ENCODE results near the gene EFHC2.

The EFHC2 gene

GRCh38 chrX:44282753-44283152 lies 60.7 kb downstream of the EFHC2 start:
- TF ChIP-seq CSDC2 (CRISPR knock-in tag; IDR thresholded peaks at IDR 0.05) (no peak), ZNF8 (CRISPR knock-in tag; IDR thresholded peaks at IDR 0.05) (no peak), ZFP30 (CRISPR knock-in tag; IDR thresholded peaks at IDR 0.05) (no peak), TCF4 (CRISPR knock-in tag; IDR thresholded peaks at IDR 0.05; ENCODE audit: borderline replicate concordance) (no peak), CSRNP3 (CRISPR knock-in tag; IDR thresholded peaks at IDR 0.05) (no peak), ARNTL (CRISPR knock-in tag; IDR thresholded peaks at IDR 0.05; ENCODE audit: borderline replicate concordance, low read depth) (no peak), ZNF70 (CRISPR knock-in tag; IDR thresholded peaks at IDR 0.05) (no peak), ISL1 (CRISPR knock-in tag; IDR thresholded peaks at IDR 0.05) (no peak), TOX (CRISPR knock-in tag; IDR thresholded peaks at IDR 0.05; ENCODE audit: borderline replicate concordance) (no peak)
- TF ChIP-seq, protein P1, sequence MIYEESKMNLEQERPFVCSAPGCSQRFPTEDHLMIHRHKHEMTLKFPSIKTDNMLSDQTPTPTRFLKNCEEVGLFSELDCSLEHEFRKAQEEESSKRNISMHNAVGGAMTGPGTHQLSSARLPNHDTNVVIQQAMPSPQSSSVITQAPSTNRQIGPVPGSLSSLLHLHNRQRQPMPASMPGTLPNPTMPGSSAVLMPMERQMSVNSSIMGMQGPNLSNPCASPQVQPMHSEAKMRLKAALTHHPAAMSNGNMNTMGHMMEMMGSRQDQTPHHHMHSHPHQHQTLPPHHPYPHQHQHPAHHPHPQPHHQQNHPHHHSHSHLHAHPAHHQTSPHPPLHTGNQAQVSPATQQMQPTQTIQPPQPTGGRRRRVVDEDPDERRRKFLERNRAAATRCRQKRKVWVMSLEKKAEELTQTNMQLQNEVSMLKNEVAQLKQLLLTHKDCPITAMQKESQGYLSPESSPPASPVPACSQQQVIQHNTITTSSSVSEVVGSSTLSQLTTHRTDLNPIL (CRISPR knock-in tag; IDR thresholded peaks at IDR 0.05; ENCODE audit: low read depth), result no peak
- no peak; the same call in 2 of the 3 replicates for ATAC-seq

GRCh38 chrX:44280116-44280515 lies 63.4 kb downstream of the EFHC2 start:
- TF ChIP-seq GLIS3 (CRISPR knock-in tag; IDR thresholded peaks at IDR 0.05), result no peak
- TF ChIP-seq ZNF8 (CRISPR knock-in tag; IDR thresholded peaks at IDR 0.05), result no peak
- no peak for TF ChIP-seq RARB (CRISPR knock-in tag; IDR thresholded peaks at IDR 0.05)
- TF ChIP-seq ZNF70 (CRISPR knock-in tag; IDR thresholded peaks at IDR 0.05), result no peak
- no peak for TF ChIP-seq CSDC2 (CRISPR knock-in tag; IDR thresholded peaks at IDR 0.05)
- no peak for TF ChIP-seq TCF4 (CRISPR knock-in tag; IDR thresholded peaks at IDR 0.05; ENCODE audit: borderline replicate concordance)
- TF ChIP-seq ISL1 (CRISPR knock-in tag; IDR thresholded peaks at IDR 0.05), result no peak
- no peak for TF ChIP-seq CSRNP3 (CRISPR knock-in tag; IDR thresholded peaks at IDR 0.05)
- no peak for TF ChIP-seq ESRRG (CRISPR knock-in tag; IDR thresholded peaks at IDR 0.05)
- TF ChIP-seq TOX (CRISPR knock-in tag; IDR thresholded peaks at IDR 0.05; ENCODE audit: borderline replicate concordance), result no peak
- TF ChIP-seq, protein P1 (CRISPR knock-in tag; IDR thresholded peaks at IDR 0.05; ENCODE audit: low read depth), result no peak
- no peak for TF ChIP-seq ZFP30 (CRISPR knock-in tag; IDR thresholded peaks at IDR 0.05)
- no peak for TF ChIP-seq ZFP3 (CRISPR knock-in tag; IDR thresholded peaks at IDR 0.05)
- TF ChIP-seq, protein P2, sequence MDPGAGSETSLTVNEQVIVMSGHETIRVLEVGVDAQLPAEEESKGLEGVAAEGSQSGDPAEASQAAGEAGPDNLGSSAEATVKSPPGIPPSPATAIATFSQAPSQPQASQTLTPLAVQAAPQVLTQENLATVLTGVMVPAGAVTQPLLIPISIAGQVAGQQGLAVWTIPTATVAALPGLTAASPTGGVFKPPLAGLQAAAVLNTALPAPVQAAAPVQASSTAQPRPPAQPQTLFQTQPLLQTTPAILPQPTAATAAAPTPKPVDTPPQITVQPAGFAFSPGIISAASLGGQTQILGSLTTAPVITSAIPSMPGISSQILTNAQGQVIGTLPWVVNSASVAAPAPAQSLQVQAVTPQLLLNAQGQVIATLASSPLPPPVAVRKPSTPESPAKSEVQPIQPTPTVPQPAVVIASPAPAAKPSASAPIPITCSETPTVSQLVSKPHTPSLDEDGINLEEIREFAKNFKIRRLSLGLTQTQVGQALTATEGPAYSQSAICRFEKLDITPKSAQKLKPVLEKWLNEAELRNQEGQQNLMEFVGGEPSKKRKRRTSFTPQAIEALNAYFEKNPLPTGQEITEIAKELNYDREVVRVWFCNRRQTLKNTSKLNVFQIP (CRISPR knock-in tag; IDR thresholded peaks at IDR 0.05; ENCODE audit: borderline replicate concordance, low read depth), result no peak
- TF ChIP-seq OSR1 (CRISPR knock-in tag; IDR thresholded peaks at IDR 0.05), result no peak
- no peak for TF ChIP-seq ZC3H10 (CRISPR knock-in tag; IDR thresholded peaks at IDR 0.05)
- no peak for ATAC-seq

DNA sequence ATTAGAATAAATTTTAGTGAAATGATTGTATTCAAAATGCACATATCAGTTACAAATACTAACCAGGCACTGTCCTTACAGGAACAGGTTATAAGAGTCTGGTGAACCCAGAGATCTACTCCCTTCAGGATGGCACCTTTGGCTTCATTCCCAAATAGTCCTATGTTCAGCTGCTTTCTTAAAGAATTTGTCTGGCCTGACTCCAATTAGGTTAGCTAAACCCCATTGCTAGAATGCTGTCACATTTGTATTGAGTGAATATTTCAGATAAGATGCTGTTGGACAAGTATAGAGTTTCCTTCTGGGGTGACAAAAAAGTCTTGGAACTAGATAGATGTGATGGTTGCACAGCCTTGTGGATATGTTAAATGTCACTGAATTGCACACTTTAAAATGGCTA lies 69.4 kb downstream of the EFHC2 start:
- TF ChIP-seq, protein P2 (CRISPR knock-in tag; IDR thresholded peaks at IDR 0.05; ENCODE audit: borderline replicate concordance, low read depth), result no peak
- TF ChIP-seq ISL1 (CRISPR knock-in tag; IDR thresholded peaks at IDR 0.05), result no peak
- TF ChIP-seq GLIS3 (CRISPR knock-in tag; IDR thresholded peaks at IDR 0.05), result no peak
- no peak for TF ChIP-seq ZC3H10 (CRISPR knock-in tag; IDR thresholded peaks at IDR 0.05)
- TF ChIP-seq ZFP30 (CRISPR knock-in tag; IDR thresholded peaks at IDR 0.05), result no peak
- TF ChIP-seq CSDC2 (CRISPR knock-in tag; IDR thresholded peaks at IDR 0.05), result no peak
- TF ChIP-seq ZNF8 (CRISPR knock-in tag; IDR thresholded peaks at IDR 0.05), result no peak
- TF ChIP-seq BACH2 (CRISPR knock-in tag; IDR thresholded peaks at IDR 0.05; ENCODE audit: borderline replicate concordance), result no peak
- TF ChIP-seq OSR1 (CRISPR knock-in tag; IDR thresholded peaks at IDR 0.05), result no peak
- TF ChIP-seq PPARA (CRISPR knock-in tag; IDR thresholded peaks at IDR 0.05; ENCODE audit: borderline replicate concordance), result no peak
- TF ChIP-seq ESRRG (CRISPR knock-in tag; IDR thresholded peaks at IDR 0.05), result no peak
- TF ChIP-seq SNAI2 (CRISPR knock-in tag; IDR thresholded peaks at IDR 0.05), result no peak
- no peak for TF ChIP-seq RARB (CRISPR knock-in tag; IDR thresholded peaks at IDR 0.05)
- TF ChIP-seq TOX (CRISPR knock-in tag; IDR thresholded peaks at IDR 0.05; ENCODE audit: borderline replicate concordance), result no peak
- no peak for TF ChIP-seq ZNF565 (CRISPR knock-in tag; conservative IDR thresholded peaks at IDR 0.05; ENCODE audit: low read depth)
- TF ChIP-seq, protein P3, sequence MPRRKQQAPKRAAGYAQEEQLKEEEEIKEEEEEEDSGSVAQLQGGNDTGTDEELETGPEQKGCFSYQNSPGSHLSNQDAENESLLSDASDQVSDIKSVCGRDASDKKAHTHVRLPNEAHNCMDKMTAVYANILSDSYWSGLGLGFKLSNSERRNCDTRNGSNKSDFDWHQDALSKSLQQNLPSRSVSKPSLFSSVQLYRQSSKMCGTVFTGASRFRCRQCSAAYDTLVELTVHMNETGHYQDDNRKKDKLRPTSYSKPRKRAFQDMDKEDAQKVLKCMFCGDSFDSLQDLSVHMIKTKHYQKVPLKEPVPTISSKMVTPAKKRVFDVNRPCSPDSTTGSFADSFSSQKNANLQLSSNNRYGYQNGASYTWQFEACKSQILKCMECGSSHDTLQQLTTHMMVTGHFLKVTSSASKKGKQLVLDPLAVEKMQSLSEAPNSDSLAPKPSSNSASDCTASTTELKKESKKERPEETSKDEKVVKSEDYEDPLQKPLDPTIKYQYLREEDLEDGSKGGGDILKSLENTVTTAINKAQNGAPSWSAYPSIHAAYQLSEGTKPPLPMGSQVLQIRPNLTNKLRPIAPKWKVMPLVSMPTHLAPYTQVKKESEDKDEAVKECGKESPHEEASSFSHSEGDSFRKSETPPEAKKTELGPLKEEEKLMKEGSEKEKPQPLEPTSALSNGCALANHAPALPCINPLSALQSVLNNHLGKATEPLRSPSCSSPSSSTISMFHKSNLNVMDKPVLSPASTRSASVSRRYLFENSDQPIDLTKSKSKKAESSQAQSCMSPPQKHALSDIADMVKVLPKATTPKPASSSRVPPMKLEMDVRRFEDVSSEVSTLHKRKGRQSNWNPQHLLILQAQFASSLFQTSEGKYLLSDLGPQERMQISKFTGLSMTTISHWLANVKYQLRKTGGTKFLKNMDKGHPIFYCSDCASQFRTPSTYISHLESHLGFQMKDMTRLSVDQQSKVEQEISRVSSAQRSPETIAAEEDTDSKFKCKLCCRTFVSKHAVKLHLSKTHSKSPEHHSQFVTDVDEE (CRISPR knock-in tag; IDR thresholded peaks at IDR 0.05), result no peak
- TF ChIP-seq, protein P4, sequence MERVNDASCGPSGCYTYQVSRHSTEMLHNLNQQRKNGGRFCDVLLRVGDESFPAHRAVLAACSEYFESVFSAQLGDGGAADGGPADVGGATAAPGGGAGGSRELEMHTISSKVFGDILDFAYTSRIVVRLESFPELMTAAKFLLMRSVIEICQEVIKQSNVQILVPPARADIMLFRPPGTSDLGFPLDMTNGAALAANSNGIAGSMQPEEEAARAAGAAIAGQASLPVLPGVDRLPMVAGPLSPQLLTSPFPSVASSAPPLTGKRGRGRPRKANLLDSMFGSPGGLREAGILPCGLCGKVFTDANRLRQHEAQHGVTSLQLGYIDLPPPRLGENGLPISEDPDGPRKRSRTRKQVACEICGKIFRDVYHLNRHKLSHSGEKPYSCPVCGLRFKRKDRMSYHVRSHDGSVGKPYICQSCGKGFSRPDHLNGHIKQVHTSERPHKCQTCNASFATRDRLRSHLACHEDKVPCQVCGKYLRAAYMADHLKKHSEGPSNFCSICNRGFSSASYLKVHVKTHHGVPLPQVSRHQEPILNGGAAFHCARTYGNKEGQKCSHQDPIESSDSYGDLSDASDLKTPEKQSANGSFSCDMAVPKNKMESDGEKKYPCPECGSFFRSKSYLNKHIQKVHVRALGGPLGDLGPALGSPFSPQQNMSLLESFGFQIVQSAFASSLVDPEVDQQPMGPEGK (CRISPR knock-in tag; IDR thresholded peaks at IDR 0.05; ENCODE audit: borderline replicate concordance), result no peak
- ATAC-seq, result no peak
